MM.1S (cell line): Measurements from ENCODE around the gene ANXA2.

Source experiments
- DNase-seq: peaks from one replicate; pipeline ENCODE4 v3.0.0-alpha.2; 2015
- H2AFZ ChIP-seq: fragments of 300-600 bp; sonication (generic); 2 replicates; pipeline ENCODE4 v1.6.0; 2016; ENCODE audit warnings: antibody characterized with exemption, low read length
- H3F3A ChIP-seq: fragments of 300-600 bp; sonication (generic); 2 replicates; pipeline ENCODE4 v1.6.1; 2016; ENCODE audit warnings: mild to moderate bottlenecking, antibody characterized with exemption, low read length, moderate library complexity, mixed read lengths; ENCODE audit not compliant: insufficient read depth
- H3K27ac ChIP-seq: fragments of 300-600 bp; sonication (generic); 2 replicates; pipeline ENCODE4 v1.5.1; 2016; ENCODE audit warnings: mild to moderate bottlenecking, low read length
- H3K27me3 ChIP-seq: fragments of 300-600 bp; sonication (generic); replicated peaks from 2 replicates; pipeline ENCODE4 v1.6.0; 2016; ENCODE audit warnings: low read length; ENCODE audit not compliant: insufficient read depth
- H3K36me3 ChIP-seq: fragments of 300-600 bp; sonication (generic); replicated peaks from 2 replicates; pipeline ENCODE4 v1.6.1; 2016; ENCODE audit warnings: mild to moderate bottlenecking, low read length, mixed read lengths; ENCODE audit not compliant: insufficient read depth
- H3K4me1 ChIP-seq: fragments of 300-600 bp; sonication (generic); 2 replicates; pipeline ENCODE4 v1.6.1; 2016; ENCODE audit warnings: low read length, mixed read lengths
- H3K4me2 ChIP-seq: fragments of 300-600 bp; sonication (generic); 2 replicates; pipeline ENCODE4 v1.6.0; 2016; ENCODE audit warnings: low read depth, low read length
- H3K4me3 ChIP-seq: fragments of 300-600 bp; sonication (generic); 2 replicates; pipeline ENCODE4 v1.5.1; 2016; ENCODE audit warnings: low read length, mixed read lengths
- H3K79me2 ChIP-seq: fragments of 300-600 bp; sonication (generic); 2 replicates; pipeline ENCODE4 v1.6.1; 2016; ENCODE audit warnings: mixed run types, low read length, mixed read lengths
- H3K9ac ChIP-seq: fragments of 300-600 bp; sonication (generic); 2 replicates; pipeline ENCODE4 v1.6.1; 2016; ENCODE audit warnings: low read length, mixed read lengths
- H3K9me2 ChIP-seq: fragments of 300-600 bp; sonication (generic); replicated peaks from 2 replicates; pipeline ENCODE4 v1.6.1; 2016; ENCODE audit warnings: mild to moderate bottlenecking, low read length, mixed read lengths; ENCODE audit not compliant: insufficient read depth
- H3K9me3 ChIP-seq: fragments of 300-600 bp; sonication (generic); replicated peaks from 2 replicates; pipeline ENCODE4 v1.6.1; 2016; ENCODE audit warnings: mild to moderate bottlenecking, low read length, mixed read lengths; ENCODE audit not compliant: insufficient read depth
- H4K20me1 ChIP-seq: fragments of 300-600 bp; sonication (generic); 2 replicates; pipeline ENCODE4 v1.6.1; 2016; ENCODE audit warnings: mild to moderate bottlenecking, low read length, moderate library complexity, mixed read lengths; ENCODE audit not compliant: insufficient read depth
- CTCF ChIP-seq: fragments of 300-600 bp; sonication (generic); IDR thresholded peaks from 2 replicates; pipeline ENCODE4 v1.5.1; 2016; ENCODE audit warnings: antibody characterized with exemption, low read length, mixed read lengths
- EZH2 ChIP-seq: fragments of 300-600 bp; sonication (generic); optimal IDR thresholded peaks from 2 replicates; pipeline ENCODE3; 2017; ENCODE audit warnings: low read depth, mild to moderate bottlenecking, antibody characterized with exemption, low read length, mixed read lengths
- EZH2phosphoT487 ChIP-seq: fragments of 300-600 bp; sonication (generic); IDR thresholded peaks from 2 replicates; pipeline ENCODE4 v1.6.1; 2018; ENCODE audit warnings: antibody characterized with exemption, low read length

ANXA2 gene

GRCh38 chr15:60358935-60359682 lies 38.7 kb downstream of the ANXA2 start:
- no peaks in the 10 kb centered on the region for H4K20me1 ChIP-seq
- no peak overlapping the region for H2AFZ ChIP-seq
- no peaks in the 10 kb centered on the region for H3K27me3 ChIP-seq
- H3K36me3 ChIP-seq, result peaks cover 5% of the 10 kb centered on the region
- TF ChIP-seq EZH2phosphoT487 (no peak), CTCF (no peak), EZH2 (no peak)
- no peak overlapping the region for H3K9ac ChIP-seq
- H3K27ac ChIP-seq, result no peak overlapping the region
- H3K4me1 ChIP-seq, result no peaks in the 10 kb centered on the region
- H3K4me2 ChIP-seq, result no peak overlapping the region
- 0 out of 2 replicates have a peak, but pooled peaks cover 10% of the 10 kb centered on the region for H3K79me2 ChIP-seq
- no peaks in the 10 kb centered on the region for H3K9me2 ChIP-seq
- H3K9me3 ChIP-seq, result no peaks in the 10 kb centered on the region
- H3K4me3 ChIP-seq, result no peak overlapping the region
- H3F3A ChIP-seq, result no peaks in the 10 kb centered on the region
- no peak for DNase-seq

GRCh38 chr15:60356832-60357231 lies 41.0 kb downstream of the ANXA2 start:
- H3K9ac ChIP-seq, result no peak overlapping the region
- no peak overlapping the region for H2AFZ ChIP-seq
- H4K20me1 ChIP-seq, result no peaks in the 10 kb centered on the region
- no peaks in the 10 kb centered on the region for H3K9me2 ChIP-seq
- H3K27me3 ChIP-seq, result no peaks in the 10 kb centered on the region
- H3K4me2 ChIP-seq, result no peak overlapping the region
- H3K4me1 ChIP-seq, result no peaks in the 10 kb centered on the region
- no peaks in the 10 kb centered on the region for H3K9me3 ChIP-seq
- no peaks in the 10 kb centered on the region for H3F3A ChIP-seq
- peaks cover 5% of the 10 kb centered on the region; the same call in 1 of the 2 replicates for H3K36me3 ChIP-seq
- 0 out of 2 replicates have a peak, but pooled peaks cover 10% of the 10 kb centered on the region for H3K79me2 ChIP-seq
- TF ChIP-seq EZH2phosphoT487 (no peak), CTCF (no peak), EZH2 (no peak)
- H3K4me3 ChIP-seq, result no peak overlapping the region
- H3K27ac ChIP-seq, result no peak overlapping the region
- DNase-seq, result no peak

- H4K20me1 ChIP-seq, result no peaks in the 10 kb centered on the region
These were observed 42.5 kb downstream of the ANXA2 start for GRCh38 chr15:60355148-60355857.

More at GRCh38 chr15:60355148-60355857, 42.5 kb downstream of the ANXA2 start:
- Histone ChIP-seq H3K9ac (no peak overlapping the region), H3K4me3 (no peak overlapping the region), H3K4me2 (no peak overlapping the region), H3K79me2 (0 out of 2 replicates have a peak, but pooled peaks cover 10% of the 10 kb centered on the region), H3K9me2 (no peaks in the 10 kb centered on the region), H3F3A (no peaks in the 10 kb centered on the region), H3K36me3 (peaks cover 5% of the 10 kb centered on the region; the same call in 1 of the 2 replicates), H3K27me3 (no peaks in the 10 kb centered on the region), H3K4me1 (no peaks in the 10 kb centered on the region), H2AFZ (no peak overlapping the region), H3K9me3 (no peaks in the 10 kb centered on the region), H3K27ac (no peak overlapping the region)
- DNase-seq, result no peak
- TF ChIP-seq EZH2phosphoT487, result no peak
- no peak for TF ChIP-seq CTCF
- TF ChIP-seq EZH2, result no peak
